ENCODE measurements around the gene TOM1L2. TPM values are rescaled to one million over a fixed set of nuclear protein-coding genes. Genes with fewer than 3 reads are reported as not detected.

Gene TOM1L2
- total and polyA plus RNA-seq, 2 donors from 2014 or later = 28.2 to 59.4 TPM

DNA sequence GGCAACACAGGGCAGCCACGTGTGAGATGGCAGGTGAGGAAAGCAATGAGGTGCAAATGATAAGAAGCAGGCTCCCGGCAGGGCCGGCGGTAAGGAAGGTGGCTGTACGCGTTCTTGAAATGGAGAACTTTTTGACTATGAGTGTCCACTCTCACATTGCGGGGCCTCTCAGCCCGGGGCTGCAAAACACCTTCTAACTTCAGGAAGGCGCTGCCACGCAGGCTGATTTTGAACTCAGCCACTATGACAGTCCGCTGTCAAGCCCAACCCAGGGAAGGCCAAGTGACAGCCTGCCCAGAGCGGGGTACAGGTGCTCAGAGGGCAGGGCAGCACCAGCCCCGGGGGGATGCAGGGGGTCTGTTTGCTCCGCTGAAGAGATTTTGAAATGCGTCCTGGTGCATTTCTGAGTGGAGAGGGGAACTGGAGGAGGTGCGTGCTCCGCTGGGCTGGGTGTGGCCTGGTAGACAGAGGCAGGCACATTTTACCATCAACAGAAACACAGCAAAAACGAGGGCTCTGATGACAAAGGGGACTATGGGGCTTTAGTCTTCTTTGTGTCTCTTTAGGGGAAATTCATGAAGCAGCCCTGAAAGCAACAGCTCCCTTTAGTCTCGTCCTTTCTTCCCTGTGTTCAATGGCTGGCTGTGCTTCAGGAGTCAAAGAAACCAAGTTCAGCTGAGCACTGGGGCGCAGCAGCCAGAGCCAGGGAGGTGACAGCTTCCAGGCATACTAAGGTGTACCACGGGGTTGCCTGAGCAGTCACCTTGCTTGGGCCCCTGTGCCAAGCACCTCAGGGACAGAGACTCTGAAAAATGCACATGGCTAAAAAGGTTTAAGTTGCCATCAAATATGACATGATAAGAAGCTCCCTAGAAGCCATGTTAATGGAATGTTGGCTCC is 120.8 kb downstream of the TOM1L2 start:
- TF ChIP-seq, protein P1, sequence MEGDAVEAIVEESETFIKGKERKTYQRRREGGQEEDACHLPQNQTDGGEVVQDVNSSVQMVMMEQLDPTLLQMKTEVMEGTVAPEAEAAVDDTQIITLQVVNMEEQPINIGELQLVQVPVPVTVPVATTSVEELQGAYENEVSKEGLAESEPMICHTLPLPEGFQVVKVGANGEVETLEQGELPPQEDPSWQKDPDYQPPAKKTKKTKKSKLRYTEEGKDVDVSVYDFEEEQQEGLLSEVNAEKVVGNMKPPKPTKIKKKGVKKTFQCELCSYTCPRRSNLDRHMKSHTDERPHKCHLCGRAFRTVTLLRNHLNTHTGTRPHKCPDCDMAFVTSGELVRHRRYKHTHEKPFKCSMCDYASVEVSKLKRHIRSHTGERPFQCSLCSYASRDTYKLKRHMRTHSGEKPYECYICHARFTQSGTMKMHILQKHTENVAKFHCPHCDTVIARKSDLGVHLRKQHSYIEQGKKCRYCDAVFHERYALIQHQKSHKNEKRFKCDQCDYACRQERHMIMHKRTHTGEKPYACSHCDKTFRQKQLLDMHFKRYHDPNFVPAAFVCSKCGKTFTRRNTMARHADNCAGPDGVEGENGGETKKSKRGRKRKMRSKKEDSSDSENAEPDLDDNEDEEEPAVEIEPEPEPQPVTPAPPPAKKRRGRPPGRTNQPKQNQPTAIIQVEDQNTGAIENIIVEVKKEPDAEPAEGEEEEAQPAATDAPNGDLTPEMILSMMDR (IDR thresholded peaks at IDR 0.05; ENCODE audit: borderline replicate concordance, extremely low read depth, insufficient read depth) = no peak
- DNase-seq (peak in 3 of 5 donors; percentile 35 to 58 (median 52)), FAIRE-seq (no peak)
- H3K4me3 ChIP-seq (ENCODE audit: low read length in 3 of 3) = no peak overlapping the region
- H3K9ac ChIP-seq (ENCODE audit: low read length in 3 of 3) = no peak overlapping the region
- peaks cover 0 to 2% (median 0%) of the 10 kb centered on the region in 3 donors for H3K36me3 ChIP-seq (ENCODE audit: control insufficient read depth in 2 of 3, insufficient read depth in 3 of 3, low read length in 3 of 3)
- peaks cover 0 to 26% (median 17%) of the 10 kb centered on the region in 3 donors for H3K4me1 ChIP-seq (ENCODE audit: control insufficient read depth in 2 of 3, insufficient read depth in 2 of 3, low read depth in 1 of 3, low read length in 3 of 3)
- H3K27me3 ChIP-seq (ENCODE audit: control insufficient read depth, insufficient read depth, low read length) = no peaks in the 10 kb centered on the region
- no peaks in the 10 kb centered on the region for H3K9me3 ChIP-seq (ENCODE audit: control insufficient read depth in 2 of 3, insufficient read depth in 1 of 3, low read length in 3 of 3)
- no peak overlapping the region for H3K27ac ChIP-seq (ENCODE audit: low read depth in 2 of 2, low read length in 2 of 2)
- intact Hi-C loops (cut with DNase I) = no loop called here

DNA sequence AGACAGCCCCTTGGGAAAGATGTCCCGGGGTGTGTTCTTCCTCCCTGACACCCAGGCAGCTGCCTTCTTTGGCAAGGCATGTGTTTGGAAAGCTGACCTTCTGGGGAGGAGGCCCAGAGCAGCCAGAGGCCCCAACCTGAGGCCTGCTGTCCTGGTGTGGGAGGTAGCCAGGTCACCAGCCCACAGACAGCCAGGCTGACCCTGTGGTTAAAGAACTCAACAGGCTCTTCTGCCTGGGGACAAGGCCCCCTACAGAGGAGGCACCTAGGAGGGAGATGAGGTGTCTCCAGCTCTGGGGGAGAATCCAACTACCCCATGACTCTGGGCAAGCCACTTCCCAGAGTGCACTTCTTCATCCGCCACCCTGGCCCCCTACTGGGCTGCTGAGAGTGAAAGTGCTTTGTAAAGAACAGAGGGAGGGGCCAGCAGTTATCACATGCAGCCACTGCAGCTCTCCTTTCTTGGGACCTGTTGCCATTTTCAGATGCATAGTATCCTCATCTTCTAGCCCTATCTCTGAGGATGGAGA is 122.3 kb downstream of the TOM1L2 start:
- no peak for FAIRE-seq
- TF ChIP-seq, protein P1 (IDR thresholded peaks at IDR 0.05; ENCODE audit: borderline replicate concordance, extremely low read depth, insufficient read depth) = no peak
- DNase-seq = peak in 2 of 5 donors; percentile 48 to 61

GRCh38 chr17:17849147-17849820 is 122.9 kb downstream of the TOM1L2 start:
- Histone ChIP-seq H3K9ac (ENCODE audit: low read length in 3 of 3) (no peak overlapping the region), H3K4me1 (ENCODE audit: control insufficient read depth in 2 of 3, insufficient read depth in 2 of 3, low read depth in 1 of 3, low read length in 3 of 3) (peaks cover 0 to 19% (median 9%) of the 10 kb centered on the region in 3 donors), H3K36me3 (ENCODE audit: control insufficient read depth in 2 of 3, insufficient read depth in 3 of 3, low read length in 3 of 3) (peaks cover 0 to 2% (median 0%) of the 10 kb centered on the region in 3 donors), H3K27ac (ENCODE audit: low read depth in 2 of 2, low read length in 2 of 2) (peak overlapping the region; percentile 49 to 70), H3K9me3 (ENCODE audit: control insufficient read depth in 2 of 3, insufficient read depth in 1 of 3, low read length in 3 of 3) (no peaks in the 10 kb centered on the region), H3K4me3 (ENCODE audit: low read length in 3 of 3) (no peak overlapping the region), H3K27me3 (ENCODE audit: control insufficient read depth, insufficient read depth, low read length) (no peaks in the 10 kb centered on the region)
- TF ChIP-seq, protein P1 (IDR thresholded peaks at IDR 0.05; ENCODE audit: borderline replicate concordance, extremely low read depth, insufficient read depth) = no peak
- intact Hi-C loops (cut with DNase I) = no loop called here
- peak in 2 of 5 donors; percentile 43 to 85 for DNase-seq
- no peak for FAIRE-seq

More for the DNA sequence above, 122.3 kb downstream of the TOM1L2 start:
- peaks cover 0 to 2% (median 0%) of the 10 kb centered on the region in 3 donors for H3K36me3 ChIP-seq (ENCODE audit: control insufficient read depth in 2 of 3, insufficient read depth in 3 of 3, low read length in 3 of 3)
- H3K27ac ChIP-seq (ENCODE audit: low read depth in 2 of 2, low read length in 2 of 2) = peak overlapping the region; percentile 49 to 70
- intact Hi-C loops (cut with DNase I) = no loop called here
- no peak overlapping the region for H3K9ac ChIP-seq (ENCODE audit: low read length in 3 of 3)
- H3K4me1 ChIP-seq (ENCODE audit: control insufficient read depth in 2 of 3, insufficient read depth in 2 of 3, low read depth in 1 of 3, low read length in 3 of 3) = peaks cover 0 to 21% (median 9%) of the 10 kb centered on the region in 3 donors
- H3K9me3 ChIP-seq (ENCODE audit: control insufficient read depth in 2 of 3, insufficient read depth in 1 of 3, low read length in 3 of 3) = no peaks in the 10 kb centered on the region
- H3K4me3 ChIP-seq (ENCODE audit: low read length in 3 of 3) = no peak overlapping the region
- H3K27me3 ChIP-seq (ENCODE audit: control insufficient read depth, insufficient read depth, low read length) = no peaks in the 10 kb centered on the region

Data from kidney (tissue), 14 donors.